Fibroblast of lung (primary cell): ENCODE measurements around the gene MSL3B.

Source experiments
- DNase-seq, 2 donors: peaks; one replicate each; pipeline versions ENCODE4 v3.0.0 to v3.0.0-alpha.2; 2010; ENCODE audit warnings: low read depth in 2 of 2
- H2AFZ ChIP-seq: 2 replicates; pipeline ENCODE4 v1.5.1; 2012; ENCODE audit warnings: low read length, control low read depth, inconsistent platforms
- H3K27ac ChIP-seq: 2 replicates; pipeline ENCODE4 v1.5.1; 2011; ENCODE audit warnings: low read length, control low read depth; ENCODE audit not compliant: insufficient read depth
- H3K27me3 ChIP-seq: 2 replicates; pipeline ENCODE4 v1.5.1; 2011; ENCODE audit warnings: mild to moderate bottlenecking, low read length; ENCODE audit not compliant: control insufficient read depth, insufficient read depth
- H3K36me3 ChIP-seq: 2 replicates; pipeline ENCODE4 v1.5.1; 2011; ENCODE audit warnings: low read length; ENCODE audit not compliant: control insufficient read depth, insufficient read depth
- H3K4me1 ChIP-seq: 2 replicates; pipeline ENCODE4 v1.5.1; 2011; ENCODE audit warnings: low read length; ENCODE audit not compliant: control insufficient read depth, insufficient read depth; ENCODE audit errors: extremely low read depth
- H3K4me2 ChIP-seq: 2 replicates; pipeline ENCODE4 v1.5.1; 2011; ENCODE audit warnings: low read length, control low read depth; ENCODE audit not compliant: insufficient read depth; ENCODE audit errors: extremely low read depth
- H3K4me3 ChIP-seq, 4 experiments: fragments of 200-600 bp in 1 of 4; sonication (generic) in 1 of 4; replicated peaks in 1 of 4; 2 replicates each; pipeline ENCODE4 v1.5.1; 2011 to 2016; ENCODE audit warnings: low read length in 4 of 4, low read depth in 3 of 4, mild to moderate bottlenecking in 3 of 4, control low read depth in 2 of 4, inconsistent platforms in 1 of 4, mixed read lengths in 1 of 4; ENCODE audit not compliant: insufficient read depth in 1 of 4; ENCODE audit errors: control extremely low read depth in 1 of 4
- H3K79me2 ChIP-seq: 2 replicates; pipeline ENCODE4 v1.5.1; 2012; ENCODE audit warnings: mild to moderate bottlenecking, low read length, inconsistent platforms; ENCODE audit not compliant: control insufficient read depth, insufficient read depth
- H3K9ac ChIP-seq: 2 replicates; pipeline ENCODE4 v1.5.1; 2011; ENCODE audit warnings: mild to moderate bottlenecking, low read length, control low read depth; ENCODE audit not compliant: insufficient read depth
- H3K9me3 ChIP-seq: 2 replicates; pipeline ENCODE4 v1.5.1; 2012; ENCODE audit warnings: low read depth, low read length; ENCODE audit not compliant: control insufficient read depth, insufficient read depth
- H4K20me1 ChIP-seq: 2 replicates; pipeline ENCODE4 v1.5.1; 2011; ENCODE audit warnings: low read length; ENCODE audit not compliant: control insufficient read depth, insufficient read depth; ENCODE audit errors: extremely low read depth
- CTCF ChIP-seq, 2 donors: IDR thresholded peaks in 1 of 2; conservative IDR thresholded peaks in 1 of 2; 1 replicate in 1 of 2; 2 replicates in 1 of 2; pipeline ENCODE4 v1.5.1; 2011 to 2012; ENCODE audit warnings: low read length in 2 of 2, control low read depth in 1 of 2, inconsistent platforms in 1 of 2, low read depth in 1 of 2, mild to moderate bottlenecking in 1 of 2
- EZH2 ChIP-seq: IDR thresholded peaks from 2 replicates; pipeline ENCODE4 v1.5.1; 2012; ENCODE audit warnings: low read length, control low read depth, mild to moderate bottlenecking; ENCODE audit errors: missing control alignments

Gene MSL3B

GRCh38 chr2:233836359-233836758 is 31.8 kb downstream of the MSL3B start:
- no peak overlapping the region for H2AFZ ChIP-seq
- no peaks in the 10 kb centered on the region for H3K4me1 ChIP-seq
- DNase-seq = no peak
- no peak for TF ChIP-seq EZH2
- no peak for TF ChIP-seq CTCF (conservative IDR thresholded peaks at IDR 0.05 in 1 of 2, IDR thresholded peaks at IDR 0.05 in 1 of 2; ENCODE audit: low read depth in 1 of 2, low read length in 2 of 2)
- no peak overlapping the region for H3K27ac ChIP-seq
- no peak overlapping the region for H3K9ac ChIP-seq
- H3K79me2 ChIP-seq = peaks cover 44% of the 10 kb centered on the region
- H3K4me2 ChIP-seq = no peak overlapping the region
- H4K20me1 ChIP-seq = no peaks in the 10 kb centered on the region
- H3K27me3 ChIP-seq = no peaks in the 10 kb centered on the region
- H3K4me3 ChIP-seq = no peak overlapping the region
- no peaks in the 10 kb centered on the region for H3K9me3 ChIP-seq
- peaks cover 17% of the 10 kb centered on the region for H3K36me3 ChIP-seq

GRCh38 chr2:233835230-233836186 is 32.7 kb downstream of the MSL3B start:
- no peak overlapping the region for H3K9ac ChIP-seq
- no peak for DNase-seq
- H3K4me2 ChIP-seq = no peak overlapping the region
- H3K79me2 ChIP-seq = peaks cover 36% of the 10 kb centered on the region
- H3K36me3 ChIP-seq = peaks cover 15% of the 10 kb centered on the region
- H4K20me1 ChIP-seq = no peaks in the 10 kb centered on the region
- TF ChIP-seq CTCF (conservative IDR thresholded peaks at IDR 0.05 in 1 of 2, IDR thresholded peaks at IDR 0.05 in 1 of 2; ENCODE audit: low read depth in 1 of 2, low read length in 2 of 2) (no peak), EZH2 (no peak)
- H2AFZ ChIP-seq = no peak overlapping the region
- H3K27ac ChIP-seq = no peak overlapping the region
- H3K4me3 ChIP-seq = no peak overlapping the region
- H3K27me3 ChIP-seq = no peaks in the 10 kb centered on the region
- no peaks in the 10 kb centered on the region for H3K9me3 ChIP-seq
- no peaks in the 10 kb centered on the region for H3K4me1 ChIP-seq

GRCh38 chr2:233833345-233833744 is 34.8 kb downstream of the MSL3B start:
- H3K79me2 ChIP-seq = peaks cover 14% of the 10 kb centered on the region
- no peaks in the 10 kb centered on the region for H3K4me1 ChIP-seq
- DNase-seq = peak in 1 of 2 donors; percentile 12
- H3K36me3 ChIP-seq = peaks cover 8% of the 10 kb centered on the region
- no peak overlapping the region for H3K4me3 ChIP-seq
- H3K27ac ChIP-seq = no peak overlapping the region
- no peaks in the 10 kb centered on the region for H4K20me1 ChIP-seq
- TF ChIP-seq EZH2 = no peak
- TF ChIP-seq CTCF (conservative IDR thresholded peaks at IDR 0.05 in 1 of 2, IDR thresholded peaks at IDR 0.05 in 1 of 2; ENCODE audit: low read depth in 1 of 2, low read length in 2 of 2) = no peak
- no peaks in the 10 kb centered on the region for H3K9me3 ChIP-seq
- no peaks in the 10 kb centered on the region for H3K27me3 ChIP-seq
- no peak overlapping the region for H3K4me2 ChIP-seq
- no peak overlapping the region for H3K9ac ChIP-seq
- no peak overlapping the region for H2AFZ ChIP-seq
